Esophagus squamous epithelium (tissue), 4 donors: Measurements from ENCODE around the gene C15orf62.

Source experiments
- CTCF ChIP-seq, 6 experiments: fragments of 450-650 bp in 4 of 6; fragments of 200-600 bp in 2 of 6; sonication (generic) in 2 of 6; IDR thresholded peaks; one replicate each; pipeline ENCODE4 v1.5.1; 2016 to 2019; ENCODE audit warnings: antibody characterized with exemption in 6 of 6, mild to moderate bottlenecking in 4 of 6, moderate library complexity in 4 of 6
- POLR2A ChIP-seq, 4 donors: fragments of 450-650 bp; IDR thresholded peaks; one replicate each; pipeline ENCODE4 v1.6.1; 2017; ENCODE audit warnings: antibody characterized with exemption in 4 of 4, mild to moderate bottlenecking in 4 of 4, moderate library complexity in 3 of 4

DNA sequence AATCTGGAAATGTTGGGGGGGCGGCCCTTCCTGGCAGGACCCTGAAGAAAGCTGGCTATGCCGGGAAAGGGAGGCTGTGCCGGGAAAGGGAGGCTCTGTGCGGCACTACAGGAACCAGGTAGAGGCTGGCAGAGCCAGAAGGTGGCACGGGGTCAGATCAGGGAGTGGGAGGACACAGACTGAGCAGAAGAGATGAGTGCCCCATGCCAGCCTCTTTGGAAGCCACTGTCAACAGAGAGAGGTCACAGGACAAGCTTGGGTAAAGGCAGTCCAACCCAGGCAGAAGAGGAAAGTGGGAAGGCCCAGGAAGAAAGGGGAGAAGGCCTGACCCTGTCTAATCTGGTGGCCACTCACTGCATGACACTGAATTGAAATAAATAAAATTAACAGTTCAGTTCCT, 1.5 kb downstream of the C15orf62 start:
- TF ChIP-seq CTCF (IDR thresholded peaks at IDR 0.05) (no peak), POLR2A (IDR thresholded peaks at IDR 0.05) (no peak)
